A549 (cell line): Measurements from ENCODE around the gene ZNF570. TPM values are rescaled to one million over a fixed set of nuclear protein-coding genes. Genes with fewer than 3 reads are reported as not detected.

ENCODE experiments used
- ATAC-seq, 2 experiments: fragments of 200-7000 bp in 1 of 2; fragments of >200 bp in 1 of 2; cut with Nextera tagmentation in 1 of 2; cut with Tn5 transposase in 1 of 2; 3 replicates each; pipeline versions ENCODE4 v1.8.0 to v1.9.1; 2018 to 2020; ENCODE audit warnings: mild to moderate bottlenecking in 1 of 2, moderate library complexity in 1 of 2
- CTCF ChIA-PET: fragments of 300-600 bp; sonication (Branson Sonifier 250); formaldehyde crosslinking; extraction: SDS; loops from one replicate; lab custom pipeline; 2021; ENCODE audit warnings: antibody characterized with exemption, inconsistent platforms; lab: Yijun Ruan, JAX
- POLR2A ChIA-PET: fragments of 350-600 bp; formaldehyde crosslinking; extraction: SDS; loops from one replicate; lab custom pipeline; 2021; ENCODE audit warnings: antibody characterized with exemption, inconsistent platforms; lab: Yijun Ruan, JAX
- DNase-seq, 2 experiments: peaks; one replicate each; pipeline versions ENCODE4 v3.0.0 to v3.0.0-alpha.2; 2011 to 2016; ENCODE audit warnings: low read depth in 1 of 2, low spot score in 1 of 2
- FAIRE-seq: peaks from 2 replicates; lab custom pipeline; 2011; peaks lifted over from hg19 to GRCh38; lab: Jason Lieb, UNC
- H3K27ac ChIP-seq, 2 experiments: fragments of >200 bp; sonication (Bioruptor Twin); formaldehyde crosslinking; 3 replicates each; pipeline ENCODE4 v1.5.1; 2016 to 2017
- H3K4me1 ChIP-seq: fragments of >200 bp; sonication (Bioruptor Twin); formaldehyde crosslinking; 3 replicates; pipeline ENCODE4 v1.6.1; 2016
- H3K4me2 ChIP-seq: fragments of >200 bp; sonication (Bioruptor Twin); formaldehyde crosslinking; 3 replicates; pipeline ENCODE4 v1.6.1; 2016
- H3K4me3 ChIP-seq: fragments of >200 bp; sonication (Bioruptor Twin); formaldehyde crosslinking; 3 replicates; pipeline ENCODE4 v1.5.1; 2016
- H3K9me3 ChIP-seq: fragments of >200 bp; sonication (Bioruptor Twin); formaldehyde crosslinking; 3 replicates; pipeline ENCODE4 v1.6.1; 2016
- BCL3 ChIP-seq: fragments of >200 bp; sonication (Bioruptor Twin); formaldehyde crosslinking; IDR thresholded peaks from 3 replicates; pipeline ENCODE4 v1.6.1; 2016
- CEBPB ChIP-seq, 2 experiments: fragments of >200 bp in 1 of 2; sonication (Bioruptor Twin) in 1 of 2; formaldehyde crosslinking in 1 of 2; IDR thresholded peaks; 2 replicates each; pipeline ENCODE4 v1.6.1; 2012 to 2016
- CHD2 ChIP-seq: fragments of 150-350 bp; IDR thresholded peaks from 2 replicates; pipeline ENCODE4 v1.6.1; 2014; ENCODE audit warnings: low read length; ENCODE audit not compliant: partially characterized antibody
- EHMT2 ChIP-seq: fragments of 200-600 bp; sonication (generic); IDR thresholded peaks from 2 replicates; pipeline ENCODE4 v1.6.1; 2016; ENCODE audit warnings: antibody characterized with exemption, low read depth, mild to moderate bottlenecking, moderate library complexity
- ESRRA ChIP-seq: fragments of 150-350 bp; IDR thresholded peaks from 2 replicates; pipeline ENCODE4 v1.6.1; 2014; ENCODE audit warnings: mild to moderate bottlenecking, low read length, borderline replicate concordance
- FOSB ChIP-seq: fragments of 250-450 bp; sonication (Bioruptor Pico); IDR thresholded peaks from 2 replicates; pipeline ENCODE4 v1.5.0; 2020; ENCODE audit warnings: mild to moderate bottlenecking, moderate library complexity
- GATA3 ChIP-seq: IDR thresholded peaks from 2 replicates; pipeline ENCODE4 v1.6.1; 2012; ENCODE audit warnings: borderline replicate concordance
- HOXA7 ChIP-seq: fragments of 250-450 bp; sonication (Bioruptor Pico); IDR thresholded peaks from 2 replicates; pipeline ENCODE4 v1.5.0; 2020; ENCODE audit warnings: mild to moderate bottlenecking, moderate library complexity
- JUN ChIP-seq, 2 experiments: fragments of >200 bp; sonication (Bioruptor Twin); formaldehyde crosslinking; IDR thresholded peaks; 2 replicates in 1 of 2; 3 replicates in 1 of 2; pipeline ENCODE4 v1.6.1; 2016 to 2017
- JUNB ChIP-seq: fragments of >200 bp; sonication (Bioruptor Twin); formaldehyde crosslinking; IDR thresholded peaks from 2 replicates; pipeline ENCODE4 v1.6.1; 2016
- MAX ChIP-seq: IDR thresholded peaks from 2 replicates; pipeline ENCODE4 v1.6.1; 2012
- NFE2L2 ChIP-seq: fragments of 150-350 bp; conservative IDR thresholded peaks from 2 replicates; pipeline ENCODE4 v1.6.1; 2014; ENCODE audit warnings: low read length
- NPAS2 ChIP-seq: fragments of 250-450 bp; sonication (Bioruptor Pico); IDR thresholded peaks from 2 replicates; pipeline ENCODE4 v1.8.0; 2022; ENCODE audit warnings: mild to moderate bottlenecking, moderate library complexity, borderline replicate concordance
- PHF8 ChIP-seq: fragments of 200-600 bp; sonication (generic); IDR thresholded peaks from 2 replicates; pipeline ENCODE4 v1.6.1; 2016; ENCODE audit warnings: low read depth, mild to moderate bottlenecking, antibody characterized with exemption, moderate library complexity, borderline replicate concordance
- POLR2A ChIP-seq: IDR thresholded peaks from 2 replicates; pipeline ENCODE4 v1.6.1; 2012; ENCODE audit warnings: mild to moderate bottlenecking, low read length
- RAD21 ChIP-seq, 2 experiments: fragments of >200 bp in 1 of 2; sonication (Bioruptor Twin) in 1 of 2; formaldehyde crosslinking in 1 of 2; IDR thresholded peaks in 1 of 2; conservative IDR thresholded peaks in 1 of 2; 2 replicates in 1 of 2; 3 replicates in 1 of 2; pipeline ENCODE4 v1.6.1; 2012 to 2018; ENCODE audit warnings: inconsistent platforms in 1 of 2
- RFX5 ChIP-seq: fragments of 450-650 bp; IDR thresholded peaks from 2 replicates; pipeline ENCODE4 v1.7.1; 2014; ENCODE audit warnings: antibody characterized with exemption, mild to moderate bottlenecking, moderate library complexity
- RNF2 ChIP-seq: fragments of 200-600 bp; sonication (generic); IDR thresholded peaks from 2 replicates; pipeline ENCODE4 v1.6.1; 2016; ENCODE audit warnings: low read depth, mild to moderate bottlenecking, antibody characterized with exemption, moderate library complexity, borderline replicate concordance
- TFCP2L1 ChIP-seq: fragments of 250-450 bp; sonication (Bioruptor Pico); IDR thresholded peaks from 2 replicates; pipeline ENCODE4 v1.5.0; 2021; ENCODE audit warnings: mild to moderate bottlenecking
- ZC3H11A ChIP-seq: fragments of 450-650 bp; IDR thresholded peaks from 2 replicates; pipeline ENCODE4 v1.6.1; 2014; ENCODE audit warnings: antibody characterized with exemption, mild to moderate bottlenecking
- ZFP36 ChIP-seq: fragments of 450-650 bp; IDR thresholded peaks from 2 replicates; pipeline ENCODE4 v1.6.1; 2014; ENCODE audit warnings: borderline replicate concordance; ENCODE audit not compliant: partially characterized antibody
- WGBS: methylation state at CpG from one replicate; pipeline ENCODE4 v1.1.6; 2017; ENCODE audit errors: missing lambda C conversion rate; 5-methylcytosine and 5-hydroxymethylcytosine counted together
- polyA plus RNA-seq, 4 experiments: library from polyadenylated mRNA; depleted of rRNA in 3 of 4; stranded (reverse); fragments of >200 nt; fragmentation: RNase III in 1 of 4; extraction: RNeasy Plus Mini Kit Qiagen cat#74134 plus additional on column Dnase treatment in 1 of 4; gene quantifications; 2 replicates in 3 of 4; 3 replicates in 1 of 4; pipeline ENCODE4 v1.2.3, GENCODE V29; 2011 to 2017
- TF ChIP-seq, protein P1 (sequence below): IDR thresholded peaks from 2 replicates; pipeline ENCODE4 v1.6.1; 2012; ENCODE audit warnings: low read depth, borderline replicate concordance
- TF ChIP-seq, protein P2 (sequence below): fragments of 250-450 bp; sonication (Bioruptor Pico); IDR thresholded peaks from 2 replicates; pipeline ENCODE4 v1.5.0; 2021; ENCODE audit warnings: mild to moderate bottlenecking, moderate library complexity, borderline replicate concordance

Gene ZNF570
- polyA plus RNA-seq, 2 of the 4 experiments (the other 2 are of a cell fraction) = 3.7 to 7.9 TPM

DNA sequence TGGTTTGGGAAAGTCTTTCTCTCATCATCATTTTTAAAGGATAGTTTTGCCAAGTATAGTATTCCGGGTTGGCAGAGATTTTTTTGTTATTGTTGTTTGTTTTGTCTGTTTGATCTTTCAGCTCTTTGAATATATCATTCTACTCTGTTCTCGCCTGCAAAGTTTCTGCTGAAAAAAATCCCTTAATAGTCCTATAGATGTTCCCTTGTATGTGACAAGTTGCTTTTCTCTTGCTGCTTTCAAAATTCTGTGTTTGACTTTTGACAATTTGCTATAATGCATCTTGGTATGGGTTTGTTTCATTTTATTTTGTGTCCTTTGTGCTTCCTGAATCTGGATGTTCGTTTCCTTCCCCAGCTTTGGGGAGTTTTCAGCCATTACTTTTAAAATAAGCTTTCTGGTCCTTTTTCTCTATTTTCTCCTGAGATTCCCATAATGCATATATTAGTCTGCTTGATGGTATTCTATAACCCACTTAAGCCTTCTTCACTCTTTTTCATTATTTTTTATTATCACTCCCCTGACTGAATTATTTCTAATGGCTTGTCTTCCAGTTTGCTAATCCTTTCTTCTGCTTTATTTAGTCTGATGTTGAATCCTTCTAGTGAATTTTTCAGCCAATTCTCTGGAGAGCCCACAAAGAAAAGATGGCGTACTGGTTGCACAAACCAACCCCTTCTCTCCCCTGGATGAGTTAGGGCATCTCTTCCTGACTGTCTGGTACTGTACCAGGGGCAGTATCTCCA lies 16.5 kb upstream of the ZNF570 start:
- no peak for ATAC-seq
- CTCF ChIA-PET = no interaction called here
- WGBS = 50% methylated on average over 4 of the region's 4 CpGs
- no peak for TF ChIP-seq HOXA7 (CRISPR knock-in tag)
- TF ChIP-seq, all 56 proteins: peak for 0
- Histone ChIP-seq H3K4me1 (no peaks in the 10 kb centered on the region), H3K4me2 (no peak overlapping the region), H3K27ac (no peak overlapping the region), H3K9me3 (peaks cover 100% of the 10 kb centered on the region), H3K4me3 (no peak overlapping the region)
- POLR2A ChIA-PET = no interaction called here
- FAIRE-seq (no peak), DNase-seq (no peak)

GRCh38 chr19:37466277-37466797 lies 2.8 kb upstream of the ZNF570 start:
- no peaks in the 10 kb centered on the region for H3K4me1 ChIP-seq
- FAIRE-seq = peak; percentile 95
- ChIA-PET POLR2A (interaction anchor here (1.6 kb wide), 1 partner anchor 313 kb away, joined by 6 read pairs; the partner anchor contains the start of gene ZNF573), CTCF (no interaction called here)
- H3K4me3 ChIP-seq = peak overlapping the region; percentile 63
- WGBS = 52% methylated on average over 25 of the region's 25 CpGs
- peak overlapping the region; percentile 72 for H3K4me2 ChIP-seq
- DNase-seq = no peak
- TF ChIP-seq MAX = no peak
- no peak for TF ChIP-seq JUNB
- TF ChIP-seq, protein P1, sequence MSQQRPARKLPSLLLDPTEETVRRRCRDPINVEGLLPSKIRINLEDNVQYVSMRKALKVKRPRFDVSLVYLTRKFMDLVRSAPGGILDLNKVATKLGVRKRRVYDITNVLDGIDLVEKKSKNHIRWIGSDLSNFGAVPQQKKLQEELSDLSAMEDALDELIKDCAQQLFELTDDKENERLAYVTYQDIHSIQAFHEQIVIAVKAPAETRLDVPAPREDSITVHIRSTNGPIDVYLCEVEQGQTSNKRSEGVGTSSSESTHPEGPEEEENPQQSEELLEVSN = no peak
- no peak for TF ChIP-seq PHF8
- TF ChIP-seq CEBPB (IDR thresholded peaks at IDR 0.05) = no peak
- no peak for TF ChIP-seq ZFP36
- peak overlapping the region; percentile 80 to 87 for H3K27ac ChIP-seq
- H3K9me3 ChIP-seq = peaks cover 80% of the 10 kb centered on the region
- no peak for ATAC-seq

DNA sequence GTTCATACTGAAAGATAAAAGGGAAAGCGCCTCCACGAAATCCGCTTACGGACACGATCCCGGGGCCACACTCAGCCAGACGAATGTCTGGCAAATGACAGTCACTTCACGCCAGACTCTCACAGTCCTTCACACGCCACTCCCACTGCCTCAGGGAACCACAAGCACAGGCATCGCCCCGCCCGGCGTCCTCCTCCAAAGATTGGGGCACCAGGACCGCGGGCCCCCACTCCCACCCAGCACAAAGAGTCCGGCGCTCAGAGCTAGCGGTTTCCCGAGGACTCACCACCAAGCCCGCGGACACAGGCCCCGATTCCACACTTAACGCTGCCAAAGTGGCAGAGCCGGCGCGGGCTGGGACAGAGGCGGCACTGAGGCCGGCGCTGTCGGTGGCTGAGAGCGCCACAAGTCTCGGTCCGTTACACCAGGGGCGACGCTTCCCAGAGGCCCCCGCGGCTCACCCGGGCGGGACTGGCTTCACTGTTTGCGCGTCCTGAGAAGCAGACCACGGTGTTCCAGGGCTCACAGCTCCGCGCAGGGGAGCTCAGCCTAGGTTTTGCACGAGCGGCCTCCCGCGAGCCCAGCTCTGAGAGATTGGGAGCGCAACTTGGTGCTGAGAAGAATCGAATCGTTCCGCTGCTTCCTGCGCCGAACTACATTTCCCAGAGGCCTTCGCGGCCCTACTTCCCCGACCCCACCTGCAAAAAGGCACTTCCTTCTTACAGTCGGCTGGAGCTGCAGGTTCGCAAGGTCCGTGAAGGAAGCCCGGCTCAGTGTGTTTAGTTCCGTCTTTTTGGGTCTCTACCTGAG lies 2.2 kb upstream of the ZNF570 start, which contains the start of gene ZNF569:
ZNF569 (minus strand) TSS at position 647 of the 810 bp plus-strand sequence. CDS start 22,523 bp downstream, outside the sequence.
- H3K4me1 ChIP-seq = no peaks in the 10 kb centered on the region
- peak; percentile 88 to 99 for DNase-seq
- WGBS = 2% methylated on average over 62 of the region's 62 CpGs
- H3K9me3 ChIP-seq = peaks cover 80% of the 10 kb centered on the region
- peak; percentile 100 for FAIRE-seq
- TF ChIP-seq RNF2 (peak; percentile 52; the same call in 1 of the 2 replicates), MAX (peak; percentile 80), JUNB (no peak), NPAS2 (CRISPR knock-in tag) (no peak), JUN (IDR thresholded peaks at IDR 0.05) (peak; percentile 12 to 91; a peak in 3 of 5 replicates), RFX5 (0 out of 2 replicates have a peak, but pooled peaks have one; percentile 49), POLR2A (peak; percentile 52), ZC3H11A (peak; percentile 29; the same call in 1 of the 2 replicates), ZFP36 (no peak), CHD2 (peak; percentile 55), ESRRA (0 out of 2 replicates have a peak, but pooled peaks have one; percentile 67), NFE2L2 (no peak), FOSB (CRISPR knock-in tag) (no peak), PHF8 (peak; percentile 70; the same call in 1 of the 2 replicates), BCL3 (0 out of 3 replicates have a peak, but pooled peaks have one; percentile 20), GATA3 (peak; percentile 60; the same call in 1 of the 2 replicates), EHMT2 (no peak), RAD21 (conservative IDR thresholded peaks at IDR 0.05 in 1 of 2, IDR thresholded peaks at IDR 0.05 in 1 of 2) (peak; percentile 2 to 19; a peak in 1 of 5 replicates), TFCP2L1 (CRISPR knock-in tag) (no peak), CEBPB (IDR thresholded peaks at IDR 0.05) (0 out of 4 replicates have a peak, but pooled peaks of 1 of the 2 experiments have one; percentile 45)
- TF ChIP-seq, protein P2, sequence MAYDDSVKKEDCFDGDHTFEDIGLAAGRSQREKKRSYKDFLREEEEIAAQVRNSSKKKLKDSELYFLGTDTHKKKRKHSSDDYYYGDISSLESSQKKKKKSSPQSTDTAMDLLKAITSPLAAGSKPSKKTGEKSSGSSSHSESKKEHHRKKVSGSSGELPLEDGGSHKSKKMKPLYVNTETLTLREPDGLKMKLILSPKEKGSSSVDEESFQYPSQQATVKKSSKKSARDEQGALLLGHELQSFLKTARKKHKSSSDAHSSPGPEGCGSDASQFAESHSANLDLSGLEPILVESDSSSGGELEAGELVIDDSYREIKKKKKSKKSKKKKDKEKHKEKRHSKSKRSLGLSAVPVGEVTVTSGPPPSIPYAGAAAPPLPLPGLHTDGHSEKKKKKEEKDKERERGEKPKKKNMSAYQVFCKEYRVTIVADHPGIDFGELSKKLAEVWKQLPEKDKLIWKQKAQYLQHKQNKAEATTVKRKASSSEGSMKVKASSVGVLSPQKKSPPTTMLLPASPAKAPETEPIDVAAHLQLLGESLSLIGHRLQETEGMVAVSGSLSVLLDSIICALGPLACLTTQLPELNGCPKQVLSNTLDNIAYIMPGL = no peak
- TF ChIP-seq, protein P1 = peak; percentile 79
- H3K4me3 ChIP-seq = peak within 1 kb of the TSS; percentile 63
- peak; percentile 82 to 86 for ATAC-seq
- H3K27ac ChIP-seq = peak within 1 kb of the TSS; percentile 80 to 87
- POLR2A ChIA-PET = interaction anchor here (0.9 to 1.6 kb wide), 5 partner anchors 96 to 977 kb away, joined by 5 to 7 read pairs (median 6); partner anchors contain the start of genes ZNF527, ZNF540, ZNF566 and ZNF571
- H3K4me2 ChIP-seq = peak within 1 kb of the TSS; percentile 72
- CTCF ChIA-PET = interaction anchor here (0.6 kb wide), 2 partner anchors 29 to 506 kb away, joined by 4 read pairs; no protein-coding TSS in a partner anchor
